ENCODE data around the gene MDM4. TPM values are rescaled to one million over a fixed set of nuclear protein-coding genes. Genes with fewer than 3 reads are reported as not detected.
A peak's percentile ranks its signal among the peaks of the same experiment; 100 is the strongest.

Gene MDM4
- total RNA-seq, 1 donor from 2014 or later, result 92.5 TPM

- no peak for DNase-seq (ENCODE audit: low read depth, low spot score)
- Mint-ChIP-seq H3K9me3 (no peaks in the 10 kb centered on the region), H3K36me3 (ENCODE audit: low read depth) (peaks cover 17% of the 10 kb centered on the region), H3K27ac (ENCODE audit: unreplicated experiment) (no peak overlapping the region), H3K4me1 (peaks cover 18% of the 10 kb centered on the region), H3K4me3 (no peak overlapping the region), H3K27me3 (ENCODE audit: low read depth) (no peaks in the 10 kb centered on the region)
- no peak for TF ChIP-seq CTCF (conservative IDR thresholded peaks at IDR 0.05)
These were observed 8.8 kb downstream of the MDM4 start for GRCh38 chr1:204524986-204525385.

DNA sequence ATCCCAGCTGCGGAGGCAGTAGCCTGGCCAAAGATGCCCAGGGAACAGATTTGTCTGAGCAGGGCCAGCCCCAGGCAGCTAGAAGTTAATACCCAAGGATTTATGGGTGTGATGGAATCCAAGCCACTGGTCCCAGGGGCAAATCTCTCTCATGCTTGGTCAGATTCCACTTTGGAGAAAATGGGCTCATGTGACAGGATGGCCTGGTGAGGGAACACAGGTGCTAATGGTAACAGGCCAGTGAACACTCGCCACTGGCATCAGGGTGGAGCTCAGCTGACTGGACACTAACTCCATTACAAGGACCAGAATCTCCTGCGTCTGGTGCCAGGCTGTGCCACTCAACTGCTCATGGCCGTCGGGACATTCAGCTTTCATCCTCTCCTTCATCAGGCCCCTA is 12.0 kb downstream of the MDM4 start:
- no peak for DNase-seq (ENCODE audit: low read depth, low spot score)
- Mint-ChIP-seq H3K27me3 (ENCODE audit: low read depth) (no peaks in the 10 kb centered on the region), H3K4me1 (peaks cover 9% of the 10 kb centered on the region), H3K4me3 (no peak overlapping the region), H3K36me3 (ENCODE audit: low read depth) (peaks cover 15% of the 10 kb centered on the region), H3K9me3 (no peaks in the 10 kb centered on the region), H3K27ac (ENCODE audit: unreplicated experiment) (no peak overlapping the region)
- no peak for TF ChIP-seq CTCF (conservative IDR thresholded peaks at IDR 0.05)

DNA sequence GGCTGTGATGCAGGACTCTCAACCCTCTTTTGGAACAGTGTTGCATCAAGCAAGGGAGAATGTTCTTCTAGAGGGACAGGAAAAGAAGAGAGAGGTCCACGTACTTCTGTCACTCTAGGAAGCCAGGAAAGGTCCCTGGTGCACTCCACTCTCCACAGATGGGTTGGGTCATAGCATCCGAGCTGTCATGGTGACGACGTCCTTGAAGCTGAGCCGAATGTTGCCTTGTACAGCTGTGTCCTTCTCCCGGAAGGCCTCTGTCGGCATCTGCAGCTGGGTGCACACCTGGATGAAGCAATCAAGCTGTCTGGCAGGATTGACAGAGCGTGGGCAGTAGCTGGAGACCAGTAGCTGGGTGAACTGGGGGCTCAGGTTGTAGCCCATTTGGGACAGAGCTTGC is 12.5 kb downstream of the MDM4 start:
- Mint-ChIP-seq H3K36me3 (ENCODE audit: low read depth) (peaks cover 13% of the 10 kb centered on the region), H3K27me3 (ENCODE audit: low read depth) (no peaks in the 10 kb centered on the region), H3K4me1 (peaks cover 7% of the 10 kb centered on the region), H3K9me3 (no peaks in the 10 kb centered on the region), H3K27ac (ENCODE audit: unreplicated experiment) (no peak overlapping the region), H3K4me3 (no peak overlapping the region)
- TF ChIP-seq CTCF (conservative IDR thresholded peaks at IDR 0.05), result no peak
- DNase-seq (ENCODE audit: low read depth, low spot score), result no peak

DNA sequence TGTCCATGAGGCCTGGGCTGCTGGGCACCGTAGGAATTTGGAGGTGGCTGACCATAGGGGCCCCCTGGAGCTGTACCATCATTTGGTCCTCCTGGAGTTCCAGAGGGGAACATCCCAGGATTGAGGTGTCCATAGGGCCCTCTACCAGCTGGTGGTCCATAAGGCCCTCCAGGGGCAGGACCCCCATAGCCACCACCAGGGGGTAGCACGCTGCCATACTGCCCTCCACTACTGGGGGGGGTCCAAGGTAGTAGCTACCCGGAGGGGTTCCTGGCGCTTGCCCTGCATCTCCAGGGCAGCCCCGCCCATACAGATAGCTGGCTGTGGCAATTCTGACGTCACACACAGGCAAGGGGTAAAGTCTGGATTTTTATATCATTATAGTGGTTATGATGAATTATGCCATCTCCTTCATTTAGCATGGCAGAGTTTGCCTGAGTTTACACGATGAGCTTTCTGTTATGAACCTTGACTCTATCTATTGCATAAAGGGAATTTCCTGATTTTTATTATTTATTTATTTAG is 13.2 kb downstream of the MDM4 start:
- Mint-ChIP-seq H3K36me3 (ENCODE audit: low read depth) (peaks cover 10% of the 10 kb centered on the region), H3K4me1 (peaks cover 4% of the 10 kb centered on the region), H3K27ac (ENCODE audit: unreplicated experiment) (no peak overlapping the region), H3K4me3 (no peak overlapping the region), H3K27me3 (ENCODE audit: low read depth) (no peaks in the 10 kb centered on the region), H3K9me3 (no peaks in the 10 kb centered on the region)
- TF ChIP-seq CTCF (conservative IDR thresholded peaks at IDR 0.05), result peak; percentile 21
- DNase-seq (ENCODE audit: low read depth, low spot score), result no peak

GRCh38 chr1:204530932-204531331 is 14.7 kb downstream of the MDM4 start:
- no peaks in the 10 kb centered on the region for H3K4me1 Mint-ChIP-seq

More at GRCh38 chr1:204530932-204531331, 14.7 kb downstream of the MDM4 start:
- no peak overlapping the region for H3K4me3 Mint-ChIP-seq
- DNase-seq (ENCODE audit: low read depth, low spot score), result no peak
- H3K36me3 Mint-ChIP-seq (ENCODE audit: low read depth), result peaks cover 9% of the 10 kb centered on the region
- H3K27ac Mint-ChIP-seq (ENCODE audit: unreplicated experiment), result no peak overlapping the region
- H3K9me3 Mint-ChIP-seq, result no peaks in the 10 kb centered on the region
- no peaks in the 10 kb centered on the region for H3K27me3 Mint-ChIP-seq (ENCODE audit: low read depth)
- TF ChIP-seq CTCF (conservative IDR thresholded peaks at IDR 0.05), result no peak
